ENCODE results near the gene BSN.

DNA sequence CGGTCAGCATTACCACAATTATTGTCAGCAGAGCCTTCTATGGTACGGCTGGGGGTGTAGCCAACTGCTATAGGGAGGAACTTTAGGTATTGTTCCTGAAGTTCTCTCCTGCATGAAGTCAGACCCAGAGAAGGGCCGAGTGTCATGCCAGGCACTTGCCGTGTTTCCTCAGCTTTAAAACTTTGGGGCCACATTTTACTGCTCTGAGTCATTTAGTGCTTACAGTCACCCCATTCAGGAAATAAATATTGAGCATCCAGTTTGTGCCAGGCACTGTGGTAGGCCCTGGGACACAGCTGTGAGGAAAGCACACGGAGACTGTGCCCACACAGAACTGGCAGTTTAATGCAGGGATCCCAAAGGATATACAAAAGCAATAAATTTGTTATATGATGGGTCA is 65.4 kb downstream of the BSN start:
- TF ChIP-seq, protein P1, sequence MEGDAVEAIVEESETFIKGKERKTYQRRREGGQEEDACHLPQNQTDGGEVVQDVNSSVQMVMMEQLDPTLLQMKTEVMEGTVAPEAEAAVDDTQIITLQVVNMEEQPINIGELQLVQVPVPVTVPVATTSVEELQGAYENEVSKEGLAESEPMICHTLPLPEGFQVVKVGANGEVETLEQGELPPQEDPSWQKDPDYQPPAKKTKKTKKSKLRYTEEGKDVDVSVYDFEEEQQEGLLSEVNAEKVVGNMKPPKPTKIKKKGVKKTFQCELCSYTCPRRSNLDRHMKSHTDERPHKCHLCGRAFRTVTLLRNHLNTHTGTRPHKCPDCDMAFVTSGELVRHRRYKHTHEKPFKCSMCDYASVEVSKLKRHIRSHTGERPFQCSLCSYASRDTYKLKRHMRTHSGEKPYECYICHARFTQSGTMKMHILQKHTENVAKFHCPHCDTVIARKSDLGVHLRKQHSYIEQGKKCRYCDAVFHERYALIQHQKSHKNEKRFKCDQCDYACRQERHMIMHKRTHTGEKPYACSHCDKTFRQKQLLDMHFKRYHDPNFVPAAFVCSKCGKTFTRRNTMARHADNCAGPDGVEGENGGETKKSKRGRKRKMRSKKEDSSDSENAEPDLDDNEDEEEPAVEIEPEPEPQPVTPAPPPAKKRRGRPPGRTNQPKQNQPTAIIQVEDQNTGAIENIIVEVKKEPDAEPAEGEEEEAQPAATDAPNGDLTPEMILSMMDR (IDR thresholded peaks at IDR 0.05), result no peak
- no peak for TF ChIP-seq POLR2A (IDR thresholded peaks at IDR 0.05)
